Stimulated activated CD4-positive, alpha-beta T cell treated with anti-CD3 and anti-CD28 coated beads, Interleukin-1b, Interleukin-23, amount 100 ng/mL, for 1 hour (primary cell): ENCODE results near the gene SIK2.
"Not testable (repeated sequence)": the region's sequence is repeated elsewhere in the genome, so short reads cannot be mapped to it uniquely, and the experiment has no call there.

Experiments used
- DNase-seq, 2 donors: peaks; one replicate each; pipeline ENCODE4 v3.0.0-alpha.2; 2020; ENCODE audit warnings: low read depth in 2 of 2

SIK2 gene

DNA sequence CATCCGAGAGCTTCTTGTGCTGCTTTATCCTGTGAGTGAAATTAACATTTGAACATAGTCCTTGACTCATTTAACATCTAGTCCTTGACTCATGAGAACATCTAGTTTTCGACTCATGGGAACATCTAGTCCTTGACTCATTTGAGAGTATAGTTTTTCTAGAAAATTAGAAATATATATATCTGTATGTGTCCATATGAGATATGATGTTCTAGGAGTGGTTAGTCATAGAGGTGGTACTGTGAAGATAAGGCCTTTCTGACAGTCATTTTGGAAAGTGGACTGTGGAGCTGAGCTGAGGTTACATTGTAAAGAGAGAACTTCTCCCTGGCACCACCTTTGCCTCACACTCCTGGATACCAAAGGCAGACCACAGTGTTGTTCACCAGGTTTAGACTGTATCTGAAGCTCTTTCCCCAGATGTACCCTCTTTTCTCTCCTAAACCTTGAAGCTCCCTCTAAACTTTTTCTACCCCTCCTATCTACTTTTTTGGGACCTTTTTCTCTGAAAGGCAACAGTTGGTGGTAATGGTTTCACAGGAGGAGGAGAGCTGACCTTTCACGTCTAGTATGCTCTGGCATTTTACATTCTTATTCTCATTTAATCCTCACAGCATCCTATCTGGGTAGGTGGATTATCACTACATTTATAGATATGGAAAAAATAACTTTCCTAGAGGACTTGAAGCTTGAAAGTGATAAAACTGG lies 96.8 kb downstream of the SIK2 start:
- no peak for DNase-seq

DNA sequence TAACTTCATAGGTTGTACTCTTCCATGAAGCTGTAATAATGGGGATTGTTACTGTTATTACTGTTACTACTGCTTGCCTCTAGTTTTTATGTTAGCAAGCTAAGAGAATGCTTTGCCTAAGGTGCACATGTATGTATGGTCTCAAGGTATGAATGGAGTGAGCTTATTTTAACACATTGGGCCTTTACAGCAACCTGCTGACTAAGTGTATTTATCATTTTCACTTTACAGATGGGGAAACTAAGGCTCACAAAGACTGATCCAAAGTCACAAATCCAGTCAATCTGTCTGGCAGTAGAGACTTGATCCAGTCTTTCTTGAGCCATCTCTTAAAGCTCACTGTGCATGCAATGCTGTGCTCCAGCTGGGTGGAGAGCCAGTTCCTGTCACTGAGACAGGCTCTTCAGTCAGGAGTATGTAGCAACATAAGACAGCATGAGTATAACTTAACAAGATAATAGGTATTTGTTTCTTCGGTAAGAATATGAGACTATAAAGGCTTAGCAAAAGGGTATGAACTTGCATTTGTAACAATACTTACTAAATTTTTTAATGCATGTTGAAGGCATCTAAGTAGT lies 97.4 kb downstream of the SIK2 start:
- DNase-seq: no peak

DNA sequence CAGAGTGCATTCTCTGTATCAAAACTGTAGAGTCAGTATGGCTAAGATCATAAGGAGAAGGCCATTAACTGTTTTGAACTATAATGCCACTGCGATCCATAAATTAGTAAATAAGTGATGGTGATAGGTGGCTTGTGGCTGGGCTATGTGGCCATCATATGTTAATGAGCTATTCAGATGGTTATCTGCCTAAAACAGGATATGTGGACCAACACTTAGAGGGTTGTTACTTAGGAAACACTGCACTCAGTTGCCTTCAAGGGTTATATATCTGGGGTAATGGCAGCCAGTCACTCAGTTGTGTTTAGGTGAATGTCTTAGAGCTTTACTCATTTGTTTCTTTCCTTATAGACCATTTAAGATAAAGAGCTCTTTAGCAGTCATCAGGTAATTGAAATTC lies 97.9 kb downstream of the SIK2 start:
- DNase-seq: no peak

DNA sequence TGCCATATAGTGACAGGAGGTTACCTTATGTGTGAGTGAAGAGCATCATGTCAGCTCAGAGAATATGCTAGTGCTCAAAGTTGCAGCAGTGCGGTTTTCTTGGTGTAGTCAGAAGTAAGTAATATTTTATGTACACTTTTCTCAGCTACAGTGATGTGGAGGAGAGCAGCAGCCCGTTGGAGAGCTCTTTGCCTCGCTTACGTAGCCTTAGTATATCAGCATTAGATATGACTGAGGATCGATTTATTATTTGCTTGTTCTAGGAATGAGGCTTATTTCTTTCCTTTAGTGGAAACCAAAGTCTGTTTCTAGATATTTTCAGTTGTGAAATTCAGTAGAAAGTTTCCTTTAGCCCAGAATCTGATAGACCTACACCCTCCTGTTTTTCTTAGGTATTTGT lies 100.4 kb downstream of the SIK2 start:
- no peak for DNase-seq

DNA sequence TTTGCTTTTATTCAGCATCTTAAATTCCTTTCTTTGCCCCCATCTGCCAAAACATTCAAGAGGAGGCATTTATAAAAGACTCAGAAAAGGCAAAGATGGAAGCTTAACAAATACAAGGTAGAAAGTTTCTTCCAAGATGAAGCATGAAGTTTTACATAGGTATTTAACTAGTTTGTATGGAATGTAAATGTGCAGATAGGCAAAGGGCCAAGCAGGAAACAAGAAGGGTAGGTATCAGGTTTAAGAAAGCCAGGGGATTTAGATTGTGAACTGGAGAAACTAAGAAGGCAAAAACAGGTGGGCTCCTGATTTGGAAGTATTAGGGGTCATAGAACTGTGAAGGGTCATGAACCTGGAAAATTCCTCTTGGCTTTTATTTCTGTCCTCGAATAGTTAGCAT lies 101.3 kb downstream of the SIK2 start:
- no peak for DNase-seq

DNA sequence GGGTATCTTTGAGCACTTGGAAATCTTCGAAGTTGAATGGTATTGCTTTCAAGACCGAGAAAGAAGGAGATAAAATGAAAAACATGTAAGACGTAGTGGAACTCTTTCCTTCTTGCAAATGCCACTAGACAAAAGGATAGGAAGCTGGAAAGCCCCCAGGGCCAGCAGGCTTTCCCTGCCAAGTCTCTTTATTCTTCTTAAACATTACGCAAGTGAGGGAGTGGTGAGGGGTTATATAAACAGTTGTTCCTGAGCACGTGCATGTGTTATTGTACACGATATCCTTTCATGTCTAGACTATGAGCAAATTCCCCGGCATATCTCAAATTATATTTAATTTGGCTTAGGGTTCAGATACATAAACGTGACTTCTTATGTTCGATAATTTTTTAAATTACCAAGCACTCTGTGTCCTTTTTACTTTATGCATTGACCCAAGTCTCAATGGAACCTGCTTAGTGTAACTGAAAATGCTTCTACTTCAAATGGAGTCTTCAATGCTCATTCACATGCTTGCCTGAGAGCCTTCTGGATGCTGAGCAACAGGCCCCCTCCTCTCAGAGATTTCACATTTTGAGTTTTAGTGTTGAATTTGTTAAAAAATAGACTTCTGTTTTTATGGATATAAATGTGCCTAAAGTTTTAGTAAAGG lies 104.9 kb downstream of the SIK2 start:
- DNase-seq: no peak

DNA sequence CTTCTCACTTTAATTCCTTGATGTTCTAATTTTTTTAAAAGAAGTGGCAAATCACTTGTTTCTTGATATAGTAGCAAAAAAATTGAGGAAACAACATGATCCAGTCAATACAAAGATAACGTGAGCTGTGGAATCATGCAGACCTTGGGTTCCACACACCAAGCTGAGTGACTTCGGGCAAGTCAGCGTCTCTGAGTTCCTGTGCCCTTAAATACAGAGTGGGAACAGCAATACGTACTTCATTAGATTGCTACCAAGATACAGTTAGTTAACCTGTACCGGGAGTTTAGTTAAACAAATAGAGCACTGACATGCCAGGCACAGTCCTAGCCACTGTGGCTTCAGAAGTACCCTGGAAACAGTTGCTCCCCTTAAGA lies 105.4 kb downstream of the SIK2 start:
- DNase-seq: no peak

DNA sequence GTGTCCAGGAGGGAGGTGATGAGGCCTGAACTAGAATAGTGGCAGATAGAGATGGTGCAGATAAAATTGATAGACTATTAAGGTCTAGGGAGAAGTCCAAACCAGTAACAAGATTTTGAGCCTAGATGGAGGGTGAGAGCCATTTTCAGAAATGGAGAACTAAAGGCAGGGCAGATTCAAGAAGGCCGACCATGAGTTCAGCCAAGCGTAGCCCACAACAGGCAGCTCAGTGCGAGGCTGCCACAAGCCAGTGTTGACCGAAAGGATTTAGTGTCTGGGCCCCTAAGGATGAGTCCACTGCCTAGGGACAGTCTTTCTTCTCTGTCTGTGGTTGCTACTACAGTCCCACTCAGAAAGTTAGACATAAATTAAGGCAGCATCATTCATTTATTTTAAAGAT lies 112.3 kb downstream of the SIK2 start:
- DNase-seq: no peak

DNA sequence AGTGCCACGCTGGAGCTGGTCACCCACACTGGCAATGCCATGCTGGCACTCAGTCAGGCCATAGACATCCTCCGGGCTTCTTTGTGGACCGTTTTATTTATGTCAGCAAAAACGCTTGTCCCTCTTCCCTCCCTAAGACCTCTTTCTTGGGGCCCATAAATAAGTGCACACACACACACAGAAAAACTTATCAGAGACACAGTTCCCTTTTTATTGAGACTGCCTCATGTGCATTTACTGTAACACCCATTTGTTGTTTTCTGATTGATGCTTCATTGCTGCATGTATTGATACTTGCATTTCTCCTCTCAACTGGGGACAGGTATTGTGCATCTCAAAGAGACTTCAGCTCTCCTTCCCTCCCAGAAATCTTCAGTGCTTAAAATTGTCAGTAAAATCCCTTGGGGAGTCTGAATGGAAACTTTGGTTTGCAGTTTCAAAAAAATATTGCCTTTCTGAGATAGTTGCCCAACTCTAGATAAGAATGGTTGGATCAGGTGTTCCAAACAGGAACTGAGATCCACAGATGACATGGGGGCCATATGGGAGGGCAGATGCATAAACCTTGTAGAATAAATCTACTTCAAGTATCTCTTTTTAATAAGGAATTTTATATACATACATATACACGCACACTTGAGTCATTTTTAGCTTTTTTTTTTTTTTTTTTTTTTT lies 113.0 kb downstream of the SIK2 start:
- no peak for DNase-seq

DNA sequence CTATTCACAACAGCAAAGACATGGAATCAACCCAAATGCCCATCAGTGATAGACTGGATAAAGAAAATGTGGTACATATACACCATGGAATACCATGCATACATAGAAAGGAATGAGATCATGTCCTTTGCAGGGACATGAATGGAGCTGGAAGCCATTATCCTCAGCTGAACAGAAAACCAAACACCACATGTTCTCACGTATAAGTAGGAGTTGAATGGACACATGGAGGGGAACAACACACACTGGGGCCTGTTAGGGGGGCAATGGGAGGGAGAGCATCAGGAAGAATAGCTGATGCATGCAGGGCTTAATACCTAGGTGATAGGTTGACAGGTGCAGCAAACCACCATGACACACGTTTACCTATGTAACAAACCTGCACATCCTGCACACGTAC lies 115.4 kb downstream of the SIK2 start:
- not testable (repeated sequence) for DNase-seq

DNA sequence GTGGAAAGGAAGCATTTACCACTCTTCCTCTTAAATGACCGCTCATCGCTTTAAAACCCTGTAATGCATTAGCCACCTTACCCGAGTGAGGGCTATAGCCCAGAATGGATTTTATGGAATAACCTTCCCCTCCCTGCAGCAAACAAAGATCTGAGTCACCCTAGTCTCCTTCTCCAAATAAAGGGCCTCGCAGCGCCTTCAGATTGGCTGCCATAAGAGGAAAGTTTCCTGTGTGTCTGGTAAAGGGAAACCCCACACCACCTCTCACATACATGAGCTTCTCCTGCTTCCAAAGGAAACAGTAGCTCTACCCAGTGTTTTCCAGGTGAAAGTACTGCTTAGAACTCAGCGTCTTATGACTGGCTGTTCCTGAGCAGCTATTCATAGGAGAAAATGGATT lies 116.2 kb downstream of the SIK2 start:
- DNase-seq: no peak

DNA sequence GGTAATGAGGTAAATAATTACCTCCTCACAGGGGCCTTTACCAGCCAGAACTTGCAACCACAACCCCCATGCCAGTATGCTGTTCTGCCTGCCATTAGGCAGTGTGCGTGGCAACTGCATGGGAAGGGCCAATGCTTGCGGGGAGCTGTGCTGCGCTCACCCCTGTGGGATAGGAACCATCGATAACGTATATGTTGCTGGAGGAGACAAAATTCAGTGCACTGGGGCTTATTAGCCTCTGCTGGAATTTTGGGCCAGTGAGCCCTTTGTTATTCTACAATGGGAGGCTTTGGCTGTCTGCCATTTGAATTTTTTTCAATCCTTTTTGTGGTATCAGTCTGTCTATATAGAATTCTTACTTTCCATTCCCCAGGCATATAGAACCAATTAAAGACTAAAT lies 116.6 kb downstream of the SIK2 start:
- no peak for DNase-seq

DNA sequence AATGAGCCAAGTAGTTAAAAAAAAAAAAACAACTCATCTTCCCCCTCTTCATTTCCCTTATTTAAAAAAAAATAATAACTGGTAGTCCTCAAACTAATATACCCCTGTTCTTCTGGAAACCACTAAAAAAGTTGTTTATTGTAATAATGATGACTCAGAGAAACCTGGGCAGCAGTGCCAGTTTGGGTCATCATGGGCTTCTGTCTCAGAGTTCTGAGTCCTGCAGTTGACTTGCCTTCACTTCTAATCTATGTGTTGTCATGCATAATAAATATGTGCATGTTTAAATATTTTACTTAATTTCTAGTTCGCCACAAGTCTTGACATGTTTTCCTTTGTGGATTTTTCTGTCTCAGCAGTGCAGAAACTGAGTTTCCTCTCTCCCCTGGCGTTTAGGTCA lies 117.1 kb downstream of the SIK2 start:
- DNase-seq: no peak

DNA sequence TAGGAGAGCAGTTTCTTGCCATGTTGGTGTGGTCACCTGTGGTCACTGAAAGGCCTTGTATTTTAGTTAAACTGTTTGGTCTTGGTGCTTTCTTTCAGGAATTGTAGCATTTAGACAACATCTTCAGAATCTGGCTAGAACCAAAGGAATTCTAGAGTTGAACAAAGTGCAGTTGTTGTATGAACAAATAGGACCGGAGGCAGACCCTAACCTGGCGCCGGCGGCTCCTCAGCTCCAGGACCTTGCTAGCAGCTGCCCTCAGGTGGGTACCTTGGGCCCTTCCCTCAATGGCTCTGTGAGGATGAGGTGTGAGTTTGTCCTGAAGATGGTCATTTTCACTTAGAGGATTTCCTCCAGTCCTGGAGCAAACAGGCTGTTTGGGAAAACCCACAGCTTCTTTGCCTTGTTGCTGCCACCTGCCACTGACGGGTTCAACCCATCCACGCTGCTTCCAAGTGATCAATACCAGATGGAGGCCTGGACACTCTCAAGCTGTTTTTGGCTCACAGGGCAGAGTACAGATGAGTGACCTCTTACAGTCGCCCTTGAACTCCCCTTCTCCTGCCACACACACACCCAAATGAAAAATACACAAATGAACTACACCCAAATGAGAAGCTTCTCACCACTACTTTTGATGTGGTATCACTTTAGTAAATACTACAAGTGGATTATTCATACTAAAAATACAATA lies 118.7 kb downstream of the SIK2 start:
- no peak for DNase-seq

DNA sequence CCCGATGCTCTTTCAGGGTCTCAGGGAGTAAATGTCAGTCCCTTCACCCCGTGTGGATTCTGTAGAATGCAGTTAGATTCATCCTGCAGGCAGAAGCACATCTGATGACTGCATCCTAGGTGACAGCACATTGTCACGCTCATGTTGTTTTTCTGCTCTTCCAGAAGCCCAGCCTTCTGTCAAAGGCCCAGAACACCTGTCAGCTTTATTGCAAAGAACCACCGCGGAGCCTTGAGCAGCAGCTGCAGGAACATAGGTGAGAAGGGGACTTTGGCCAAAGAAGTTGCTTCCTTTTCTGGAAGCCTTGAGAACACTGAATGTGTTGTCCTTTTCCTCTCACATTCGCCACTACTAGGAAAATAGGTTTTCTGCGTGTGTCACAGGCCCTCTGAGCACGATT lies 120.3 kb downstream of the SIK2 start:
- DNase-seq: no peak

DNA sequence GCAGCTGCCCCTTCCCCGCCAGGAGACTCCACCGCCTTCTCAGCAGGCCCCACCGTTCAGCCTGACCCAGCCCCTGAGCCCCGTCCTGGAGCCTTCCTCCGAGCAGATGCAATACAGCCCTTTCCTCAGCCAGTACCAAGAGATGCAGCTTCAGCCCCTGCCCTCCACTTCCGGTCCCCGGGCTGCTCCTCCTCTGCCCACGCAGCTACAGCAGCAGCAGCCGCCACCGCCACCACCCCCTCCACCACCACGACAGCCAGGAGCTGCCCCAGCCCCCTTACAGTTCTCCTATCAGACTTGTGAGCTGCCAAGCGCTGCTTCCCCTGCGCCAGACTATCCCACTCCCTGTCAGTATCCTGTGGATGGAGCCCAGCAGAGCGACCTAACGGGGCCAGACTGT lies 121.3 kb downstream of the SIK2 start:
- DNase-seq: no peak

DNA sequence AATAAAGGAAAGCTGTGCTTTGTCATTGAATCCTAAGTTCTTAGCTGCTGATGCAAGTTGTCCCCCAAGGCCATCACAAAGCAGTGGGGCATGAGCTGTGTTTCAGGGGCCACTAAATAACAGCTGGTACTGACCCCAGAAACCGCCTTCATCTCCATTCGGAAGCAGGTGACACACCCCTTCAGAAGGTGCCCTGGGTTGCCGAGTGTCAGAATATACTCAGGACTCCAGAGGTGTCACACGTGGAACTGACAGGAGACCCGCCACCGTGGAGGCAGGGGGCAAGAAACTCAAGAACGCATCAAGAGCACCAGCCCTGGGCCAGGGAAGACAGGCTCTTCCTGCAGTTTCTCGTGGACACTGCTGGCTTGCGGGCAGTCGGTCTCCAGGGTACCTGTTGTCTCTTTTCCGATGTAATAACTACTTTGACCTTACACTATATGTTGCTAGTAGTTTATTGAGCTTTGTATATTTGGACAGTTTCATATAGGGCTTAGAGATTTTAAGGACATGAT lies 122.4 kb downstream of the SIK2 start:
- no peak for DNase-seq

DNA sequence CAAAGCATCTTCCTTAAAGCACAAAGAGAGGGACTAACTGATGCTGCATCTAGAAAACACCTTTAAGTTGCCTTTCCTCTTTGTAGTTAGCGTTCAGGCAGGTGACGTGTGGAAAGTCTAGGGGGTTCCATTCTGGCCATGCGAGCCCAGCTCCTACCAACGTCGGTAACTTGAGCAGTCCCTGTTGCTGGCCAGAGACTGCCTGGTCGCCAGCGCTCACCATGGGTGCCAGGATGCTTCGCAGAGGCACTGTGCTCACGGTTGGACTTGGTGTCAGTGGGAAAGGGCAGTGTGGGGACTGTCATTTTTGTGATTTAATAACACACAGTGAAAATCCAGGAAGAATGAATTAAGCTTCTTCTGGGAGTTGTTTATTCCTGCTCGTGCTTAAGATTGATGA lies 123.4 kb downstream of the SIK2 start:
- no peak for DNase-seq

DNA sequence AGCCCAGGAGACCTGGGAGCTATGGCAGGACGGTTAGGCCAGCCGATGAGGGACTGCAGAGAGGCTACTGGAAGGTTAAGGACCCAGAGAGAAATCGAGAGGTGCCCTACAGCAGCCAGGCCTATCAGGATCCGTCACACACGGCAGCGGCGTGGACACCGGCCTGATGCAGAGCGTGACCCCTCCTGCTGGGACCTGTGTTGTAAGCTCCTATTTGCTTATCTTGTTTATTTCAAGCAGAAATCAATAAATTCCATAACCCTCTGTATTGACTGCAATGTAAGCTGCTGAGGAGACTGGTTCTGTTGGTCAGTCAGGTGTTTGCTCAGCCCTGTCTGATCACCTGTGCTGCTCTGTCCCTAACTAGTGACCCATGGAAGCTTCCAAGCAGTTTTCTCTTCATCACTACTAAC lies 124.1 kb downstream of the SIK2 start:
- DNase-seq: no peak

DNA sequence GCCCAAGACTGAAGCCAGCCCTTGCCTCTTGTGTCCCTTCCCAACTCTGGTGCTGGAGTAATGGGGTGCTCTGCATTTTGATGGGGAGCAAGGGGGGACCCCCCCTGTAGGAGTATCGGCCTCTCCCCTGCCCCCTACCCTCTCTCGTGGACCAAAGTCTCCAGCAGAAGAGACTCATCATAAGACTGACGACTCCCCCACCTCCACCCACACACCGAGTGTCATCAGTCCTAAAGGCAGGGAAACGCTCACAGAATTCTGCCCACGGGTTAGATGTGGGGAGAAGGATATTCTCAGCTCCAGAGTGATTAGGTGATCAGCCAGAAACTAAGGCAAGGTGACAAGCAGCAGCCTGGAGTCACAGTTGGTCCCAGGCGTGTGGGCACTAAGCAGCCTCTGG lies 125.2 kb downstream of the SIK2 start:
- no peak for DNase-seq

DNA sequence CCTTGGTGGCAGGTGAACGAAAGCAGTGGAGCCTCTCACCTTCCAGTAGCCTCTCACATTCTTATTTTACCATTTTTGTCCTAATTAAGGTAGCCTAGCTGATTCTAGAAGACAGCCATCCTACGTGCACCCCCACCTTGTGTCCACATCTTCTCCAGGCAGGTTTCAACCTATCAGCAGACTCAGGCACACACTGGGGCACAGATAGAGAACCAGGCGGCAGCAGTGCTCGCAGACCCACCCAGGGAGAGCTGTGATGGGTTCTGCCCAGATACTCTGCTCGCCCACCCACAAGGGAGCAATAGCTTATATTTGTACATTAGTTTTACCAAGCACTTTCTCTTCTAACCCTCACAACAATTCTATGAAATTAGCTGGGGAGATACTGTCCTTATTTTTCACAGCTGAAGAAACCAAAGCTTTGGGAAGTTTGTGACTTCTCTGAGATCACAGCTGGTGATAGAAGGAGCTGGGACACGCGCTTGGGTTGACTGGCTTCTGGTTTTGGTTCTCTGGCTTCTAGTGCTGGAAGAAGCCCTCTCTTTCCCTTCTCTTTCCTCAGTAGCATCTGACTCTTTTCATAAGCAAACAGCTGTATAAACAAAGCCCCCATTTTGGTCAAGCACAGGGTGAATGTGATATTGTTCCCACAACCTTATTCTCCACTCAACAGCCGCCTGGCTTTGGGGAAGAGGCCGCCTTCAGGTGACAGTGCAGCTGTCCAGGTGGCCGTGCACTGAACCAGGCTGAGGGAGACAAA lies 127.0 kb downstream of the SIK2 start:
- DNase-seq: no peak
